Thoracic aorta (tissue), 2 donors: ENCODE results near the gene UEVLD. TPM values are rescaled to one million over a fixed set of nuclear protein-coding genes. Genes with fewer than 3 reads are reported as not detected.

Experiments
- ATAC-seq: fragments of 150-250 bp; one replicate; pipeline ENCODE4 v1.8.0; 2017; ENCODE audit warnings: low read depth; ENCODE audit not compliant: insufficient number of reproducible peaks, low FRiP score
- DNase-seq: peaks from one replicate; pipeline ENCODE4 v3.0.0-alpha.2; 2020; ENCODE audit warnings: low spot score
- H3K27ac ChIP-seq, 2 donors: fragments of 200-600 bp; sonication (generic); 1 replicate in 1 of 2; 2 replicates in 1 of 2; pipeline ENCODE4 v1.5.1; 2016; ENCODE audit warnings: mild to moderate bottlenecking in 2 of 2, moderate library complexity in 2 of 2
- H3K27me3 ChIP-seq: fragments of 200-600 bp; sonication (generic); replicated peaks from 2 replicates; pipeline ENCODE4 v1.6.0; 2016; ENCODE audit warnings: mild to moderate bottlenecking; ENCODE audit not compliant: insufficient read depth
- H3K36me3 ChIP-seq: fragments of 200-600 bp; sonication (generic); one replicate; pipeline ENCODE4 v1.5.1; 2016
- H3K4me1 ChIP-seq, 2 donors: fragments of 200-600 bp; sonication (generic); 1 replicate in 1 of 2; 2 replicates in 1 of 2; pipeline versions ENCODE4 v1.5.1 to v1.6.0; 2016; ENCODE audit warnings: low read depth in 2 of 2, mild to moderate bottlenecking in 1 of 2; ENCODE audit not compliant: control insufficient read depth in 1 of 2
- H3K4me3 ChIP-seq: fragments of 200-600 bp; sonication (generic); 2 replicates; pipeline ENCODE4 v1.5.1; 2016; ENCODE audit warnings: mild to moderate bottlenecking
- H3K9me3 ChIP-seq: fragments of 200-600 bp; sonication (generic); 2 replicates; pipeline ENCODE4 v1.5.1; 2016
- CTCF ChIP-seq: fragments of 200-600 bp; sonication (generic); IDR thresholded peaks from one replicate; pipeline ENCODE4 v1.5.1; 2019; ENCODE audit warnings: antibody characterized with exemption
- total RNA-seq, 2 donors: library from RNA; depleted of rRNA; stranded (reverse); fragments of >200 nt; gene quantifications; one replicate each; pipeline versions ENCODE4 v1.1.0 to v1.2.3, GENCODE V29; 2016

UEVLD gene
- 10 to 100 TPM; 22.2 to 23.7 TPM for total RNA-seq

- ATAC-seq (peak; percentile 91), DNase-seq (peak; percentile 51)
- H3K4me1 ChIP-seq: peaks cover 17 to 28% of the 10 kb centered on the region in 2 donors
- peak within 1 kb of the TSS; percentile 69 for H3K4me3 ChIP-seq
- TF ChIP-seq CTCF: no peak
- H3K36me3 ChIP-seq: no peaks in the 10 kb centered on the region
- H3K27ac ChIP-seq: peak within 1 kb of the TSS; percentile 79 to 80
- no peaks in the 10 kb centered on the region for H3K27me3 ChIP-seq
- no peaks in the 10 kb centered on the region for H3K9me3 ChIP-seq
Measured at GRCh38 chr11:18588297-18589252, at the start of gene UEVLD. TSS of gene UEVLD (minus strand) at chr11:18588734. CDS start at chr11:18588654, 80 bp downstream.

- no peak for TF ChIP-seq CTCF
- Histone ChIP-seq H3K9me3 (no peaks in the 10 kb centered on the region), H3K4me1 (peaks cover 13 to 18% of the 10 kb centered on the region in 2 donors), H3K27me3 (no peaks in the 10 kb centered on the region), H3K36me3 (no peaks in the 10 kb centered on the region), H3K4me3 (peak within 1 kb of the TSS; percentile 91), H3K27ac (peak within 1 kb of the TSS; percentile 90 to 95)
- DNase-seq (peak; percentile 99), ATAC-seq (peak; percentile 98)
Measured at GRCh38 chr11:18634140-18635032, 45.9 kb upstream of the UEVLD start, which contains the start of gene SPTY2D1. TSS of gene SPTY2D1 (minus strand) at chr11:18634342. CDS start at chr11:18634257, 85 bp downstream.

GRCh38 chr11:18633256-18634139, 45.0 kb upstream of the UEVLD start:
- H3K9me3 ChIP-seq: no peaks in the 10 kb centered on the region
- peaks cover 13 to 18% of the 10 kb centered on the region in 2 donors for H3K4me1 ChIP-seq
- peak overlapping the region; percentile 90 to 95 for H3K27ac ChIP-seq
- H3K27me3 ChIP-seq: no peaks in the 10 kb centered on the region
- no peaks in the 10 kb centered on the region for H3K36me3 ChIP-seq
- DNase-seq: no peak
- ATAC-seq: no peak
- H3K4me3 ChIP-seq: peak overlapping the region; percentile 91
- no peak for TF ChIP-seq CTCF

GRCh38 chr11:18632841-18633240, 44.3 kb upstream of the UEVLD start:
- Histone ChIP-seq H3K9me3 (no peaks in the 10 kb centered on the region), H3K4me3 (peak overlapping the region; percentile 91), H3K27ac (no peak overlapping the region), H3K4me1 (peaks cover 13 to 20% of the 10 kb centered on the region in 2 donors), H3K27me3 (no peaks in the 10 kb centered on the region), H3K36me3 (no peaks in the 10 kb centered on the region)
- ATAC-seq (no peak), DNase-seq (no peak)
- no peak for TF ChIP-seq CTCF
